Bronchial epithelial cell (primary cell): ENCODE measurements around the gene KIAA1958. TPM values are rescaled to one million over a fixed set of nuclear protein-coding genes. Genes with fewer than 3 reads are reported as not detected.

Experiments
- DNase-seq: peaks from one replicate; pipeline ENCODE4 v3.0.0-alpha.2; 2010; ENCODE audit warnings: low read depth
- FAIRE-seq: peaks from 2 replicates; lab custom pipeline; 2011; peaks lifted over from hg19 to GRCh38; lab: Jason Lieb, UNC
- H3K27me3 ChIP-seq: 2 replicates; pipeline ENCODE4 v1.5.1; 2011; ENCODE audit warnings: low read length; ENCODE audit not compliant: control insufficient read depth, insufficient read depth
- H3K36me3 ChIP-seq: 2 replicates; pipeline ENCODE4 v1.5.1; 2011; ENCODE audit warnings: low read length; ENCODE audit not compliant: control insufficient read depth, insufficient read depth
- H3K4me3 ChIP-seq: 2 replicates; pipeline ENCODE4 v1.5.1; 2011; ENCODE audit warnings: mild to moderate bottlenecking, low read depth, low read length, control low read depth
- total RNA-seq: library from RNA; depleted of rRNA; stranded (reverse); fragments of >200 nt; gene quantifications from 2 replicates; pipeline ENCODE4 v1.2.1, GENCODE V29; 2014
- TF ChIP-seq, protein P1 (sequence below): IDR thresholded peaks from 2 replicates; pipeline ENCODE4 v1.5.1; 2011; ENCODE audit warnings: mild to moderate bottlenecking, moderate library complexity, low read length, control low read depth, inconsistent platforms; ENCODE audit not compliant: insufficient read depth, severe bottlenecking

The KIAA1958 gene
- total RNA-seq, 1 donor from 2014 or later: 1.8 TPM

DNA sequence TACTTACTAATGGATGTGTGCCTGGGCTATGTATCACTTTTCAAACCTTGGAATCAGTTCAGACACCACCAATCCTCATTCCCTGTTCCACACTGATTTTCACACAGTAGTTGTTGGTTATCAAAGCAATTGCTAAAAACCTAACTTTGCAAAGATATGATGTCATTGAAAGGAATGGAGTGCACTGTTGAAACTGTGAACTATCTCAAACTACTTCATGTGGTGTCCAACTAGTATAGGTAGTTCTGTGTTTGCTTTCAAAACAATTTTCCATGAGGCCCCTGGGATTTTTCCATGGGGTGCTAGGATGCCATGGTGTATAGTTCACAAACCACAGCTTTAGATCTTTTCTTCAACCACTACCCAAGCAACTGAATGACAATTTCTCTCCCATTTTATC lies 213.5 kb downstream of the KIAA1958 start:
- TF ChIP-seq, protein P1, sequence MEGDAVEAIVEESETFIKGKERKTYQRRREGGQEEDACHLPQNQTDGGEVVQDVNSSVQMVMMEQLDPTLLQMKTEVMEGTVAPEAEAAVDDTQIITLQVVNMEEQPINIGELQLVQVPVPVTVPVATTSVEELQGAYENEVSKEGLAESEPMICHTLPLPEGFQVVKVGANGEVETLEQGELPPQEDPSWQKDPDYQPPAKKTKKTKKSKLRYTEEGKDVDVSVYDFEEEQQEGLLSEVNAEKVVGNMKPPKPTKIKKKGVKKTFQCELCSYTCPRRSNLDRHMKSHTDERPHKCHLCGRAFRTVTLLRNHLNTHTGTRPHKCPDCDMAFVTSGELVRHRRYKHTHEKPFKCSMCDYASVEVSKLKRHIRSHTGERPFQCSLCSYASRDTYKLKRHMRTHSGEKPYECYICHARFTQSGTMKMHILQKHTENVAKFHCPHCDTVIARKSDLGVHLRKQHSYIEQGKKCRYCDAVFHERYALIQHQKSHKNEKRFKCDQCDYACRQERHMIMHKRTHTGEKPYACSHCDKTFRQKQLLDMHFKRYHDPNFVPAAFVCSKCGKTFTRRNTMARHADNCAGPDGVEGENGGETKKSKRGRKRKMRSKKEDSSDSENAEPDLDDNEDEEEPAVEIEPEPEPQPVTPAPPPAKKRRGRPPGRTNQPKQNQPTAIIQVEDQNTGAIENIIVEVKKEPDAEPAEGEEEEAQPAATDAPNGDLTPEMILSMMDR: no peak
- peaks cover 6% of the 10 kb centered on the region for H3K36me3 ChIP-seq
- FAIRE-seq: no peak
- DNase-seq: no peak
- H3K27me3 ChIP-seq: no peaks in the 10 kb centered on the region
- no peak overlapping the region for H3K4me3 ChIP-seq

DNA sequence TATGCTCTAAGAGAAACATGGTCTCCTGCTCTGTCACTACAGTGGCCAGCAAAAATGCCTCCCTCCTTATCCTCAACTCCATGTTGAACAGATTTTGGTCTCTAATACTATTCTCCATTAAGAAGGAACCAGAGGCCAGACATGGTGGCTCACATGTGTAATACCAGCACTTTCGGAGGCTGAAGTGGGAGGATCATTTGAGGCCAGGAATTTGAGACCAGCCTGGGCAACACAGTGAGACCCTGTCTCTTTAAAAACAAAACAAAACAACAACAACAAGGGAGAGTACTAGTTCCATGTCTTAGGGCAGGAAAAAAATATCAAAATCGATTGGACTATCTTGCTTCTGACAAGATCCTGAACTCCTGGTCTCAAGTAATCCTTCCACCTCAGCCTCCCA lies 216.7 kb downstream of the KIAA1958 start:
- peaks cover 2% of the 10 kb centered on the region for H3K36me3 ChIP-seq
- no peaks in the 10 kb centered on the region for H3K27me3 ChIP-seq
- FAIRE-seq (no peak), DNase-seq (no peak)
- H3K4me3 ChIP-seq: no peak overlapping the region
- TF ChIP-seq, protein P1: no peak

DNA sequence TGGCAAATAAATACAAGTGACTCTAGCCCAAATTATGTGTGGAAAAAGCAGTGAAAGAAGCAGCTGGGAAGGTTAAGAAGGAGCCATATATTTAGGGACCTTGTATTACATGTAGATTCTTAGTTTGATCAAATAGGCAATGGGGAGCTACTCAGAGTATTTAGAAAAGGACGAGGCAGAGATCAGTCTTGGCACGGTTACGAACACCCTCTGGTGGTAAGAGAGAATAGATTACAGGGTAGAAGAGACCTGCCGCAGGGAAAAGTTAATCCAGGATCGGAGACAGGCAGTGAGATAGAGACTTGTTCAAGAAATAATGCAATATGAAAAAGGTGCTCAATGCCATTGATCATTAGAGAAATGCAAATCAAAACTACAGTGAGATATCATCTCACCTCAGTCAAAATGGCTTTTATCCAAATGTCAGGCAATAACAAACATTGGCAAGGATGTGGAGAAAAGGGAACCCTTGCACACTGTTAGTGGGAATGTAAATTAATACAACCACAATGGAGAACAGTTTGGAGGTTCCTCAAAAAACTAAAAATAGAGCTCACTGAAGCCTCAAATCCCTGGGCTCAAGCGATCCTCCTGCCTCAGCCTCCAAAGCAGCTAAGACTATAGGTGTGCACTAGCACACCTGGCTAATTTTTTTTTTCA lies 219.3 kb downstream of the KIAA1958 start:
- peak; percentile 38 for DNase-seq
- TF ChIP-seq, protein P1: peak; percentile 47
- FAIRE-seq: no peak

DNA sequence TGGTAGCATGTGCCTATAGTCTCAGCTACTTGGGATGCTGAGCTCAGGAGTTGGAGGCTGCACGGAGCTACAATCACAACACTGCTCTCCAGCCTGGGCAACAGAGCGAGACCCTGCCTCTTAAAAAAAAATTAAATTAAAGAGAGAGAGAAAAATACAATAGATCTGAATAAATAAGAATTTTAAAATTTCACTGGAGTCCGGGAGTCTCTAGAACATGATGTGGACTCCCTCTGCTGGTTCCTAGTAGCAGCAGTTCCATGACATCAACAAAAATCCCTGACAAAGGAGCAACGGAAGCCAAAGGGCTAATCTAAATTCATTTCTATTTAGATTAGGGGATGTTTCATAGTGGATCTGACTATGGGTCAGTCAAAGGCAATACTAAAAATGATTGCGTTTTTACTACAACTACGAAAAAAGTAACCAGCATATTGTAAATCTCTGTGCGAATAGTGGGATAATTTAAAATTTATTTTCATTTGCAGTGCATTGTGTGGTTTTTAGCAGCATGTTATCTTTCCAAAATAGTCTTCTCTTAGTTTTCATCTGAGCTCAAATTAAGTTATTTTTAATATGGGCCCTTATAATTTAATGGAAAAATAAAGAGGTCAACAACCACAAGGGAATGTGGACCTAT lies 224.5 kb downstream of the KIAA1958 start:
- TF ChIP-seq, protein P1: peak; percentile 37
- peaks cover 4% of the 10 kb centered on the region for H3K36me3 ChIP-seq
- DNase-seq (peak; percentile 26), FAIRE-seq (no peak)
- no peak overlapping the region for H3K4me3 ChIP-seq
- H3K27me3 ChIP-seq: no peaks in the 10 kb centered on the region

More for the DNA sequence above, 219.3 kb downstream of the KIAA1958 start:
- Histone ChIP-seq H3K36me3 (peaks cover 1% of the 10 kb centered on the region), H3K27me3 (no peaks in the 10 kb centered on the region), H3K4me3 (no peak overlapping the region)

- FAIRE-seq (no peak), DNase-seq (no peak)
- Histone ChIP-seq H3K4me3 (no peak overlapping the region), H3K36me3 (peaks cover 4% of the 10 kb centered on the region), H3K27me3 (no peaks in the 10 kb centered on the region)
- TF ChIP-seq, protein P1: no peak
These were observed 226.1 kb downstream of the KIAA1958 start for GRCh38 chr9:112712678-112713077.
